Mammary epithelial cell (primary cell): ENCODE results near the gene SNTG2.

ENCODE experiments used
- CTCF ChIP-seq, 2 donors: IDR thresholded peaks in 1 of 2; conservative IDR thresholded peaks in 1 of 2; 2 replicates each; pipeline ENCODE4 v1.5.1; 2011 to 2012; ENCODE audit warnings: inconsistent platforms in 2 of 2, low read length in 2 of 2, mild to moderate bottlenecking in 2 of 2, control low read depth in 1 of 2, low read depth in 1 of 2; ENCODE audit not compliant: insufficient read depth in 1 of 2; ENCODE audit errors: extremely low read depth in 1 of 2
- EZH2 ChIP-seq: IDR thresholded peaks from 2 replicates; pipeline ENCODE4 v1.6.1; 2012; ENCODE audit warnings: low read length, inconsistent platforms, borderline replicate concordance

- TF ChIP-seq CTCF (conservative IDR thresholded peaks at IDR 0.05 in 1 of 2, IDR thresholded peaks at IDR 0.05 in 1 of 2; ENCODE audit: extremely low read depth in 1 of 2, insufficient read depth in 1 of 2, low read depth in 1 of 2, low read length in 2 of 2) (no peak), EZH2 (no peak)
Observed at GRCh38 chr2:1134629-1135028, 184.0 kb downstream of the SNTG2 start.
